ENCODE results near the gene C11orf16. TPM values are rescaled to one million over a fixed set of nuclear protein-coding genes. Genes with fewer than 3 reads are reported as not detected.

The C11orf16 gene
- total RNA-seq, 1 donor from 2014 or later: not detected

DNA sequence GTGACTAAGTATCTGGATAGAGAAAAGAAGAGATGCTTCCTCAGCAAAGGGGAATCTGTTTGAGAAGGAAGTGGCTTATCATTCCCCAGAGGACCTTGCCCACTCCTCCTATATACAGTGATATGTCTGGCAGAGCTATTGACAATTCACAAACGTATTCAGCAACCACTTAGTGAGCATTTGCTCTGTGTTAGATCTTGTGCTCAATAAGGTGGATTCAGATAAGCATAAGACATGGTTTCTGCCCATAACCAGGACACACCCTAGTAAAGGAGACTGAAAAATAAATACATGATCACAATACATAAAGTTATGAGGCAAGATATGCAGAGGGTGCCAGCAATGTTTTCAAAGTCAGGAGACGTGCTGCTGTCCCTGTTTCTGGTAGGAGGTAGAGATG, 30.1 kb upstream of the C11orf16 start:
- DNase-seq (no peak), ATAC-seq (no peak)
- Histone ChIP-seq H3K27me3 (no peaks in the 10 kb centered on the region), H3K9me3 (no peaks in the 10 kb centered on the region), H3K36me3 (peaks cover 11% of the 10 kb centered on the region), H3K27ac (peak overlapping the region; percentile 98), H3K4me3 (peak overlapping the region; percentile 81), H3K4me1 (peaks cover 41% of the 10 kb centered on the region)
- TF ChIP-seq CTCF (IDR thresholded peaks at IDR 0.05): no peak
- intact Hi-C loops (cut with DNase I): no loop called here

- Histone ChIP-seq H3K27ac (no peak overlapping the region), H3K4me1 (peaks cover 41% of the 10 kb centered on the region), H3K9me3 (no peaks in the 10 kb centered on the region), H3K27me3 (no peaks in the 10 kb centered on the region), H3K36me3 (peaks cover 11% of the 10 kb centered on the region), H3K4me3 (no peak overlapping the region)
- DNase-seq (no peak), ATAC-seq (no peak)
- no peak for TF ChIP-seq CTCF (IDR thresholded peaks at IDR 0.05)
- intact Hi-C loops (cut with DNase I): no loop called here
Observed at GRCh38 chr11:8961401-8961800, 28.7 kb upstream of the C11orf16 start.

DNA sequence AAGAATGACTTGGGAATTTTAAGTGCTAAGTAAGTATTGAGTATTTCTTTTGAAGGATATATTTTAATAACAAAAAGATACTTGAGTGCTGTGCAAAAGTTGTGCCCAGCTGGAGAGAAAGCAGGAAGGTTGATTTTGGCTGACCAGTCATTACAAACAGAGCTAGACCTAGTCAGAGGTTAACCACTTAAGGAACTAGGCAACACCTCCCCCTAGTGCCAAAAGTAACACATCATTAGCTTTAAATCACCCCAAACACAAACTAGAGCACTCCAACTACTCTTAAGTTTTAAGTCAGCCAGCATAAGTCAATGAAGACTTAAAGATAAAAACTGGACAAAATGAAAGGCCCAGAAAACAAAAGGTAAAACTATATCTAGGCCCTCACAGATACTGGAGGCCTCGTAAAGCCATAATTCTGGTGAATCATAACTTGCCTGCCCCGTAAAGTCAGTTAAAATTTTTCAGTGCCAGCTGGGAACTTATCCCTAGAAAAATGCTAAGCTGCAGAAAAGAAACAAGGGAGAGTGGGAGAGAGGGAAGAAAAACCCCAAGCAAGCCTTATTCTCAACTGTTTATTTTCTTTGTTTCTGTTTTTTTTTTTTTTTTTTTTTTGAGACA, 26.9 kb upstream of the C11orf16 start:
- intact Hi-C loops (cut with DNase I): no loop called here
- DNase-seq: no peak

DNA sequence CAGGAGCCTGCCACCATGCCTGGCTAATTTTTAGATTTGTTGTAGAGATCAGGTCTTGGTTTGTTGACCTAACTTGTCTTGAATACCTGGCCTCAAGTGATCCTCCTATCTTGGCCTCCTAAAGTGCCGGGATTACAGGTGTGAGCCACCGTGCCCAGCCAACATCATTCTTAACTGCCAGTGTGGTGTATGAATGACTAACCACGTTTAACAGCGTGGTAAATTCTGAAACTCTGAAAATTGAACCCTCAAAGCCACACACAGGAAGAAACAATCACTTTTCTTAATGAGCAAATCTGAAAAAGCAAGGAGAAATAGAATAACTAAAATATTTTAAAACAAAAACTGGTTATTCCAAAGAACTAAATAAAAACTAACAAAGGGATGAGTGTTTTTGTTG, 24.1 kb upstream of the C11orf16 start:
- no peaks in the 10 kb centered on the region for H3K9me3 ChIP-seq
- H3K4me3 ChIP-seq: no peak overlapping the region
- H3K27me3 ChIP-seq: no peaks in the 10 kb centered on the region
- H3K4me1 ChIP-seq: peaks cover 22% of the 10 kb centered on the region
- ATAC-seq (no peak), DNase-seq (no peak)
- no peak for TF ChIP-seq CTCF (IDR thresholded peaks at IDR 0.05)
- intact Hi-C loops (cut with DNase I): no loop called here
- peaks cover 50% of the 10 kb centered on the region for H3K36me3 ChIP-seq
- H3K27ac ChIP-seq: no peak overlapping the region

More for the DNA sequence above, 26.9 kb upstream of the C11orf16 start:
- H3K36me3 ChIP-seq: peaks cover 27% of the 10 kb centered on the region
- H3K4me1 ChIP-seq: peaks cover 37% of the 10 kb centered on the region
- no peaks in the 10 kb centered on the region for H3K27me3 ChIP-seq
- H3K9me3 ChIP-seq: no peaks in the 10 kb centered on the region
- no peak overlapping the region for H3K4me3 ChIP-seq
- ATAC-seq: peak; percentile 64
- TF ChIP-seq CTCF (IDR thresholded peaks at IDR 0.05): peak; percentile 51
- peak overlapping the region; percentile 49 for H3K27ac ChIP-seq

- Histone ChIP-seq H3K4me1 (no peaks in the 10 kb centered on the region), H3K36me3 (peaks cover 68% of the 10 kb centered on the region), H3K9me3 (no peaks in the 10 kb centered on the region), H3K27me3 (no peaks in the 10 kb centered on the region), H3K4me3 (no peak overlapping the region), H3K27ac (no peak overlapping the region)
- no peak for DNase-seq
- TF ChIP-seq CTCF (IDR thresholded peaks at IDR 0.05): no peak
- intact Hi-C loops (cut with DNase I): no loop called here
- no peak for ATAC-seq
Observed at GRCh38 chr11:8948886-8949285, 16.1 kb upstream of the C11orf16 start.
